WTC11 (cell line): Measurements from ENCODE around the gene PNMA8A. TPM values are rescaled to one million over a fixed set of nuclear protein-coding genes. Genes with fewer than 3 reads are reported as not detected.

Source experiments
- ATAC-seq: fragments of 200-7000 bp; cut with Tn5 transposase; 2 replicates; pipeline ENCODE4 v1.10.0; 2021; ENCODE audit warnings: mild to moderate bottlenecking, moderate library complexity
- CTCF ChIA-PET: fragments of 300-600 bp; sonication (Branson Sonifier 250); formaldehyde crosslinking; loops from one replicate; lab custom pipeline; 2021; ENCODE audit warnings: antibody characterized with exemption; lab: Charles Lee
- POLR2A ChIA-PET: fragments of 350-600 bp; sonication (Branson Sonifier 250); formaldehyde crosslinking; loops from one replicate; lab custom pipeline; 2021; ENCODE audit warnings: antibody characterized with exemption; lab: Charles Lee
- DNase-seq: peaks from one replicate; pipeline ENCODE4 v3.0.0; 2021; ENCODE audit warnings: low spot score
- H3K27ac Mint-ChIP-seq: 2 replicates; pipeline ENCODE4 v1.8.0; 2021; ENCODE audit warnings: mixed read lengths
- H3K27me3 Mint-ChIP-seq: 2 replicates; pipeline ENCODE4 v1.8.0; 2021; ENCODE audit warnings: low read depth, mild to moderate bottlenecking, moderate library complexity, mixed read lengths
- H3K36me3 Mint-ChIP-seq: 2 replicates; pipeline ENCODE4 v1.8.0; 2021; ENCODE audit warnings: mixed read lengths
- H3K4me1 Mint-ChIP-seq: 2 replicates; pipeline ENCODE4 v1.8.0; 2022; ENCODE audit warnings: mixed read lengths
- H3K4me3 Mint-ChIP-seq: 2 replicates; pipeline ENCODE4 v1.8.0; 2021; ENCODE audit warnings: mild to moderate bottlenecking, moderate library complexity, mixed read lengths
- H3K9me3 Mint-ChIP-seq: 2 replicates; pipeline ENCODE4 v1.8.0; 2021; ENCODE audit warnings: mixed read lengths
- CREM ChIP-seq: sonication (generic); formaldehyde crosslinking; IDR thresholded peaks from 2 replicates; pipeline ENCODE4 v1.8.1; 2022; ENCODE audit warnings: mild to moderate bottlenecking, missing genetic modification reagents, moderate library complexity
- JAZF1 ChIP-seq: fragments of 250-450 bp; sonication (Bioruptor Pico); IDR thresholded peaks from 2 replicates; pipeline ENCODE4 v1.9.0; 2021; ENCODE audit warnings: moderate library complexity, mild to moderate bottlenecking, inconsistent platforms
- NFYB ChIP-seq: sonication (generic); formaldehyde crosslinking; conservative IDR thresholded peaks from 2 replicates; pipeline ENCODE4 v1.8.0; 2022; ENCODE audit warnings: low read depth, missing genetic modification reagents
- NR2C2 ChIP-seq: sonication (generic); formaldehyde crosslinking; IDR thresholded peaks from 2 replicates; pipeline ENCODE4 v1.8.0; 2022; ENCODE audit warnings: mild to moderate bottlenecking, missing genetic modification reagents
- ZBTB21 ChIP-seq: sonication (generic); formaldehyde crosslinking; IDR thresholded peaks from 2 replicates; pipeline ENCODE4 v1.8.1; 2023; ENCODE audit warnings: mild to moderate bottlenecking, missing genetic modification reagents, borderline replicate concordance
- ZNF138 ChIP-seq: sonication (generic); formaldehyde crosslinking; conservative IDR thresholded peaks from 2 replicates; pipeline ENCODE4 v1.8.1; 2022; ENCODE audit warnings: mild to moderate bottlenecking, moderate library complexity, missing genetic modification reagents
- ZNF263 ChIP-seq: sonication (generic); formaldehyde crosslinking; IDR thresholded peaks from 2 replicates; pipeline ENCODE4 v1.8.1; 2022; ENCODE audit warnings: low read depth, mild to moderate bottlenecking, moderate library complexity, missing genetic modification reagents
- ZNF416 ChIP-seq: fragments of 250-450 bp; sonication (Bioruptor Pico); IDR thresholded peaks from 2 replicates; pipeline ENCODE4 v1.9.0; 2021; ENCODE audit warnings: mild to moderate bottlenecking, inconsistent platforms
- total RNA-seq: library from RNA; stranded (reverse); gene quantifications from 3 replicates; pipeline ENCODE4 v1.2.3, GENCODE V29; 2021
- TF ChIP-seq, protein P1 (sequence below): sonication (generic); formaldehyde crosslinking; conservative IDR thresholded peaks from 2 replicates; pipeline ENCODE4 v1.8.1; 2023; ENCODE audit warnings: mild to moderate bottlenecking, low read depth, missing genetic modification reagents, moderate library complexity
- TF ChIP-seq, protein P2 (sequence below): sonication (generic); formaldehyde crosslinking; IDR thresholded peaks from 2 replicates; pipeline ENCODE4 v1.8.1; 2023; ENCODE audit warnings: mild to moderate bottlenecking, missing genetic modification reagents, borderline replicate concordance
- TF ChIP-seq, protein P3 (sequence below): sonication (generic); formaldehyde crosslinking; IDR thresholded peaks from 2 replicates; pipeline ENCODE4 v1.8.0; 2022; ENCODE audit warnings: missing genetic modification reagents

PNMA8A gene
- total RNA-seq, 1 experiment from 2014 or later = 25.4 TPM

DNA sequence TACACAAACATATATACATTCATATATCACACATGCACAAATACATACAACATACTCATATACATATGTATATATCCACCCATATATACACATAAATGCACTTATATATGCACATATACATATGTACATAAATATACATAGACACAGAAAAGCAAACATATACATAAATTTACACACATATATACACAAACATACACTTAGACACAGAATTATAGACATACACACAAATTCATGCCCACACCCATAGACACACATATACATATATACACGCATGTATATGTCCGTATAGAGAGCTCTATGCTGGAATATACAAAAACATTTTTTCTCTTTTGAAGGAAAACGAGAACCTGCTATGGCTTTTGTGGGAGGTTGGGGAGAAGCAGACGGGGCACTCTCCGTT, 20.6 kb downstream of the PNMA8A start (continued):
- TF ChIP-seq, protein P1, sequence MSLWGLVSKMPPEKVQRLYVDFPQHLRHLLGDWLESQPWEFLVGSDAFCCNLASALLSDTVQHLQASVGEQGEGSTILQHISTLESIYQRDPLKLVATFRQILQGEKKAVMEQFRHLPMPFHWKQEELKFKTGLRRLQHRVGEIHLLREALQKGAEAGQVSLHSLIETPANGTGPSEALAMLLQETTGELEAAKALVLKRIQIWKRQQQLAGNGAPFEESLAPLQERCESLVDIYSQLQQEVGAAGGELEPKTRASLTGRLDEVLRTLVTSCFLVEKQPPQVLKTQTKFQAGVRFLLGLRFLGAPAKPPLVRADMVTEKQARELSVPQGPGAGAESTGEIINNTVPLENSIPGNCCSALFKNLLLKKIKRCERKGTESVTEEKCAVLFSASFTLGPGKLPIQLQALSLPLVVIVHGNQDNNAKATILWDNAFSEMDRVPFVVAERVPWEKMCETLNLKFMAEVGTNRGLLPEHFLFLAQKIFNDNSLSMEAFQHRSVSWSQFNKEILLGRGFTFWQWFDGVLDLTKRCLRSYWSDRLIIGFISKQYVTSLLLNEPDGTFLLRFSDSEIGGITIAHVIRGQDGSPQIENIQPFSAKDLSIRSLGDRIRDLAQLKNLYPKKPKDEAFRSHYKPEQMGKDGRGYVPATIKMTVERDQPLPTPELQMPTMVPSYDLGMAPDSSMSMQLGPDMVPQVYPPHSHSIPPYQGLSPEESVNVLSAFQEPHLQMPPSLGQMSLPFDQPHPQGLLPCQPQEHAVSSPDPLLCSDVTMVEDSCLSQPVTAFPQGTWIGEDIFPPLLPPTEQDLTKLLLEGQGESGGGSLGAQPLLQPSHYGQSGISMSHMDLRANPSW = no peak
- TF ChIP-seq NR2C2 (CRISPR knock-in tag) = no peak
- no peak for TF ChIP-seq NFYB (CRISPR knock-in tag)
- no peak for TF ChIP-seq ZNF263 (CRISPR knock-in tag)
- TF ChIP-seq ZNF138 (CRISPR knock-in tag) = no peak
- TF ChIP-seq CREM (CRISPR knock-in tag) = no peak
- TF ChIP-seq JAZF1 (CRISPR knock-in tag) = no peak
- TF ChIP-seq ZNF416 (CRISPR knock-in tag) = no peak

DNA sequence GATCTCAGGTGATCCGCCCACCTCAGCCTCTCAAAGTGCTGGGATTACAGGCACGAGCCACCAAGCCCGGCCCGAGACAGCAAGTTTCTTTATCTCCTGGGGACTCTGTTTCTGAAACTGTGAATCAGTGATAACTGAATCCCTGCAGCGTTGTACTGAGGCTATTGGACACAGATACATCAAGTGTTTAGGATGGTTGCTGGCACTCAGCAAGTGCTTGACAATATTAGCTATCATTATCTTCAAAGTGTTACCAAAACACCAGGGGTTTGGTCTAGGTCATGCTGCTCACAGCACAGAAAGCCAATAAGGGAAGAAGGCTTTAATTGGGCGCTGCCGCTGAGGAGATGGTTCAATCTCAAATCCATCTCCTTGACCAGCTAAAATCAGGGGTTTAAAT, 22.1 kb downstream of the PNMA8A start:
- Mint-ChIP-seq H3K36me3 (peaks cover 7% of the 10 kb centered on the region; the same call in 1 of the 2 replicates), H3K4me1 (no peaks in the 10 kb centered on the region), H3K9me3 (peaks cover 9% of the 10 kb centered on the region), H3K27ac (no peak overlapping the region), H3K27me3 (peaks cover 3% of the 10 kb centered on the region), H3K4me3 (no peak overlapping the region)
- TF ChIP-seq, protein P2, sequence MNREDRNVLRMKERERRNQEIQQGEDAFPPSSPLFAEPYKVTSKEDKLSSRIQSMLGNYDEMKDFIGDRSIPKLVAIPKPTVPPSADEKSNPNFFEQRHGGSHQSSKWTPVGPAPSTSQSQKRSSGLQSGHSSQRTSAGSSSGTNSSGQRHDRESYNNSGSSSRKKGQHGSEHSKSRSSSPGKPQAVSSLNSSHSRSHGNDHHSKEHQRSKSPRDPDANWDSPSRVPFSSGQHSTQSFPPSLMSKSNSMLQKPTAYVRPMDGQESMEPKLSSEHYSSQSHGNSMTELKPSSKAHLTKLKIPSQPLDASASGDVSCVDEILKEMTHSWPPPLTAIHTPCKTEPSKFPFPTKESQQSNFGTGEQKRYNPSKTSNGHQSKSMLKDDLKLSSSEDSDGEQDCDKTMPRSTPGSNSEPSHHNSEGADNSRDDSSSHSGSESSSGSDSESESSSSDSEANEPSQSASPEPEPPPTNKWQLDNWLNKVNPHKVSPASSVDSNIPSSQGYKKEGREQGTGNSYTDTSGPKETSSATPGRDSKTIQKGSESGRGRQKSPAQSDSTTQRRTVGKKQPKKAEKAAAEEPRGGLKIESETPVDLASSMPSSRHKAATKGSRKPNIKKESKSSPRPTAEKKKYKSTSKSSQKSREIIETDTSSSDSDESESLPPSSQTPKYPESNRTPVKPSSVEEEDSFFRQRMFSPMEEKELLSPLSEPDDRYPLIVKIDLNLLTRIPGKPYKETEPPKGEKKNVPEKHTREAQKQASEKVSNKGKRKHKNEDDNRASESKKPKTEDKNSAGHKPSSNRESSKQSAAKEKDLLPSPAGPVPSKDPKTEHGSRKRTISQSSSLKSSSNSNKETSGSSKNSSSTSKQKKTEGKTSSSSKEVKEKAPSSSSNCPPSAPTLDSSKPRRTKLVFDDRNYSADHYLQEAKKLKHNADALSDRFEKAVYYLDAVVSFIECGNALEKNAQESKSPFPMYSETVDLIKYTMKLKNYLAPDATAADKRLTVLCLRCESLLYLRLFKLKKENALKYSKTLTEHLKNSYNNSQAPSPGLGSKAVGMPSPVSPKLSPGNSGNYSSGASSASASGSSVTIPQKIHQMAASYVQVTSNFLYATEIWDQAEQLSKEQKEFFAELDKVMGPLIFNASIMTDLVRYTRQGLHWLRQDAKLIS (CRISPR knock-in tag) = no peak
- no peak for TF ChIP-seq ZNF416 (CRISPR knock-in tag)
- ATAC-seq (no peak), DNase-seq (no peak)
- ChIA-PET POLR2A (no interaction called here), CTCF (no interaction called here)

DNA sequence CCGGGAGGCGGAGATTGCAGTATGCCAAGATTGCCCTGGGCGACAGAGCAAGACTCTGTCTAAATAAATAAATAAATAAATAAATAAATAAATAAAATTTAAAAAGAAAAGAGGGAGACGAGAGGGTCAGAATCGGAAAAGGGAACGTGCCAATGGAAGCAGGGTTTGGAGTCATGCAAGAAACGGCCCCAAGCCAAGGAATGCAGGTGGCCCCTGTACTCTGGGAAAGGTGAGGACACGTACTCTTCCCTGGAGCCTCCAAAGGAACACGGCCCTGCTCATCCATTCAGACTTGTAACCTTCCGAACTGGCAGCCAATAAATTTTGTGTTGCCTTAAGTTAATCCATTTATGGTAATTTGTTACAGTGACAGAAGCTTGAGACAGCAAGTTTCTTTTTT, 22.8 kb downstream of the PNMA8A start:
- Mint-ChIP-seq H3K36me3 (peaks cover 7% of the 10 kb centered on the region; the same call in 1 of the 2 replicates), H3K27ac (no peak overlapping the region), H3K9me3 (peaks cover 9% of the 10 kb centered on the region), H3K27me3 (peaks cover 3% of the 10 kb centered on the region), H3K4me1 (no peaks in the 10 kb centered on the region)
- ChIA-PET POLR2A (no interaction called here), CTCF (no interaction called here)
- DNase-seq (no peak), ATAC-seq (no peak)
- TF ChIP-seq ZBTB21 (no peak), JAZF1 (CRISPR knock-in tag) (no peak)
- TF ChIP-seq, protein P3, sequence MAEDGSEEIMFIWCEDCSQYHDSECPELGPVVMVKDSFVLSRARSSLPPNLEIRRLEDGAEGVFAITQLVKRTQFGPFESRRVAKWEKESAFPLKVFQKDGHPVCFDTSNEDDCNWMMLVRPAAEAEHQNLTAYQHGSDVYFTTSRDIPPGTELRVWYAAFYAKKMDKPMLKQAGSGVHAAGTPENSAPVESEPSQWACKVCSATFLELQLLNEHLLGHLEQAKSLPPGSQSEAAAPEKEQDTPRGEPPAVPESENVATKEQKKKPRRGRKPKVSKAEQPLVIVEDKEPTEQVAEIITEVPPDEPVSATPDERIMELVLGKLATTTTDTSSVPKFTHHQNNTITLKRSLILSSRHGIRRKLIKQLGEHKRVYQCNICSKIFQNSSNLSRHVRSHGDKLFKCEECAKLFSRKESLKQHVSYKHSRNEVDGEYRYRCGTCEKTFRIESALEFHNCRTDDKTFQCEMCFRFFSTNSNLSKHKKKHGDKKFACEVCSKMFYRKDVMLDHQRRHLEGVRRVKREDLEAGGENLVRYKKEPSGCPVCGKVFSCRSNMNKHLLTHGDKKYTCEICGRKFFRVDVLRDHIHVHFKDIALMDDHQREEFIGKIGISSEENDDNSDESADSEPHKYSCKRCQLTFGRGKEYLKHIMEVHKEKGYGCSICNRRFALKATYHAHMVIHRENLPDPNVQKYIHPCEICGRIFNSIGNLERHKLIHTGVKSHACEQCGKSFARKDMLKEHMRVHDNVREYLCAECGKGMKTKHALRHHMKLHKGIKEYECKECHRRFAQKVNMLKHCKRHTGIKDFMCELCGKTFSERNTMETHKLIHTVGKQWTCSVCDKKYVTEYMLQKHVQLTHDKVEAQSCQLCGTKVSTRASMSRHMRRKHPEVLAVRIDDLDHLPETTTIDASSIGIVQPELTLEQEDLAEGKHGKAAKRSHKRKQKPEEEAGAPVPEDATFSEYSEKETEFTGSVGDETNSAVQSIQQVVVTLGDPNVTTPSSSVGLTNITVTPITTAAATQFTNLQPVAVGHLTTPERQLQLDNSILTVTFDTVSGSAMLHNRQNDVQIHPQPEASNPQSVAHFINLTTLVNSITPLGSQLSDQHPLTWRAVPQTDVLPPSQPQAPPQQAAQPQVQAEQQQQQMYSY (CRISPR knock-in tag) = no peak
- TF ChIP-seq, all 79 proteins: peak for 0
- no peak overlapping the region for H3K4me3 Mint-ChIP-seq
